MM.1S (cell line): ENCODE results near the gene WDPCP.

Experiments used
- CTCF ChIP-seq: fragments of 300-600 bp; sonication (generic); IDR thresholded peaks from 2 replicates; pipeline ENCODE4 v1.5.1; 2016; ENCODE audit warnings: antibody characterized with exemption, low read length, mixed read lengths
- EZH2 ChIP-seq: fragments of 300-600 bp; sonication (generic); optimal IDR thresholded peaks from 2 replicates; pipeline ENCODE3; 2017; ENCODE audit warnings: low read depth, mild to moderate bottlenecking, antibody characterized with exemption, low read length, mixed read lengths
- EZH2phosphoT487 ChIP-seq: fragments of 300-600 bp; sonication (generic); IDR thresholded peaks from 2 replicates; pipeline ENCODE4 v1.6.1; 2018; ENCODE audit warnings: antibody characterized with exemption, low read length

- TF ChIP-seq CTCF, result no peak
- no peak for TF ChIP-seq EZH2
- no peak for TF ChIP-seq EZH2phosphoT487
Observed at GRCh38 chr2:63194175-63194574, 394.1 kb downstream of the WDPCP start.
